NB4 (cell line): ENCODE results near the gene OS9.

Experiments
- CTCF ChIP-seq: IDR thresholded peaks from one replicate; pipeline ENCODE4 v1.5.1; 2012; ENCODE audit warnings: low read depth, low read length
- MAX ChIP-seq: IDR thresholded peaks from 2 replicates; pipeline ENCODE4 v1.6.1; 2011; ENCODE audit warnings: low read depth, low read length

GRCh38 chr12:57765003-57765697, 71.2 kb downstream of the OS9 start:
- peak; percentile 35 for TF ChIP-seq CTCF
- no peak for TF ChIP-seq MAX
